ENCODE data around the gene SPOCK2. TPM values are rescaled to one million over a fixed set of nuclear protein-coding genes. Genes with fewer than 3 reads are reported as not detected.

Gene SPOCK2
- total RNA-seq, 1 donor, result 0.36 TPM

- Histone ChIP-seq H4K20me1 (ENCODE audit: insufficient read depth, low read length) (peaks cover 2% of the 10 kb centered on the region), H2AFZ (ENCODE audit: low read length) (no peak overlapping the region), H3K36me3 (ENCODE audit: insufficient read depth, low read length) (no peaks in the 10 kb centered on the region), H3K4me3 (ENCODE audit: insufficient read depth, low read length) (no peak overlapping the region), H3K27ac (ENCODE audit: low read depth, low read length) (no peak overlapping the region), H3K9me3 (ENCODE audit: low read depth, low read length) (no peaks in the 10 kb centered on the region), H3K4me1 (ENCODE audit: insufficient read depth, low read length) (peaks cover 8% of the 10 kb centered on the region), H3K27me3 (ENCODE audit: insufficient read depth, low read length) (no peaks in the 10 kb centered on the region), H3K4me2 (ENCODE audit: insufficient read depth, low read length) (no peak overlapping the region), H3K79me2 (ENCODE audit: insufficient read depth, low read length) (no peaks in the 10 kb centered on the region)
- DNase-seq (ENCODE audit: insufficient read length, low spot score, missing footprints), result peak; percentile 87
- no peak for TF ChIP-seq CTCF (IDR thresholded peaks at IDR 0.05; ENCODE audit: extremely low read depth, low read depth, low read length)
These were observed 45.2 kb upstream of the SPOCK2 start for GRCh38 chr10:72133517-72133916.

GRCh38 chr10:72132854-72133253, 44.5 kb upstream of the SPOCK2 start:
- H3K27ac ChIP-seq (ENCODE audit: low read depth, low read length), result no peak overlapping the region

GRCh38 chr10:72127571-72127970, 39.2 kb upstream of the SPOCK2 start:
- Histone ChIP-seq H3K9me3 (ENCODE audit: low read depth, low read length) (no peaks in the 10 kb centered on the region), H3K4me1 (ENCODE audit: insufficient read depth, low read length) (peaks cover 15% of the 10 kb centered on the region), H2AFZ (ENCODE audit: low read length) (no peak overlapping the region), H3K4me2 (ENCODE audit: insufficient read depth, low read length) (no peak overlapping the region), H3K27ac (ENCODE audit: low read depth, low read length) (no peak overlapping the region), H3K27me3 (ENCODE audit: insufficient read depth, low read length) (no peaks in the 10 kb centered on the region), H3K79me2 (ENCODE audit: insufficient read depth, low read length) (no peaks in the 10 kb centered on the region), H3K36me3 (ENCODE audit: insufficient read depth, low read length) (no peaks in the 10 kb centered on the region), H4K20me1 (ENCODE audit: insufficient read depth, low read length) (no peaks in the 10 kb centered on the region), H3K4me3 (ENCODE audit: insufficient read depth, low read length) (no peak overlapping the region)
- no peak for TF ChIP-seq CTCF (IDR thresholded peaks at IDR 0.05; ENCODE audit: extremely low read depth, low read depth, low read length)
- DNase-seq (ENCODE audit: insufficient read length, low spot score, missing footprints), result no peak

More at GRCh38 chr10:72132854-72133253, 44.5 kb upstream of the SPOCK2 start:
- Histone ChIP-seq H4K20me1 (ENCODE audit: insufficient read depth, low read length) (peaks cover 2% of the 10 kb centered on the region), H2AFZ (ENCODE audit: low read length) (no peak overlapping the region), H3K9me3 (ENCODE audit: low read depth, low read length) (no peaks in the 10 kb centered on the region), H3K4me2 (ENCODE audit: insufficient read depth, low read length) (no peak overlapping the region), H3K27me3 (ENCODE audit: insufficient read depth, low read length) (no peaks in the 10 kb centered on the region), H3K4me1 (ENCODE audit: insufficient read depth, low read length) (peaks cover 8% of the 10 kb centered on the region), H3K79me2 (ENCODE audit: insufficient read depth, low read length) (no peaks in the 10 kb centered on the region), H3K4me3 (ENCODE audit: insufficient read depth, low read length) (no peak overlapping the region), H3K36me3 (ENCODE audit: insufficient read depth, low read length) (no peaks in the 10 kb centered on the region)
- TF ChIP-seq CTCF (IDR thresholded peaks at IDR 0.05; ENCODE audit: extremely low read depth, low read depth, low read length), result no peak
- no peak for DNase-seq (ENCODE audit: insufficient read length, low spot score, missing footprints)

GRCh38 chr10:72126872-72127232, 38.5 kb upstream of the SPOCK2 start:
- Histone ChIP-seq H3K4me2 (ENCODE audit: insufficient read depth, low read length) (no peak overlapping the region), H3K36me3 (ENCODE audit: insufficient read depth, low read length) (no peaks in the 10 kb centered on the region), H3K4me3 (ENCODE audit: insufficient read depth, low read length) (no peak overlapping the region), H3K27ac (ENCODE audit: low read depth, low read length) (no peak overlapping the region), H3K9me3 (ENCODE audit: low read depth, low read length) (no peaks in the 10 kb centered on the region), H3K79me2 (ENCODE audit: insufficient read depth, low read length) (no peaks in the 10 kb centered on the region), H3K4me1 (ENCODE audit: insufficient read depth, low read length) (peaks cover 15% of the 10 kb centered on the region), H4K20me1 (ENCODE audit: insufficient read depth, low read length) (no peaks in the 10 kb centered on the region), H3K27me3 (ENCODE audit: insufficient read depth, low read length) (no peaks in the 10 kb centered on the region), H2AFZ (ENCODE audit: low read length) (no peak overlapping the region)
- no peak for DNase-seq (ENCODE audit: insufficient read length, low spot score, missing footprints)
- TF ChIP-seq CTCF (IDR thresholded peaks at IDR 0.05; ENCODE audit: extremely low read depth, low read depth, low read length), result no peak

Measured in osteoblast (primary cell).